HT-29 (cell line): ENCODE measurements around the gene DMXL1. TPM values are rescaled to one million over a fixed set of nuclear protein-coding genes. Genes with fewer than 3 reads are reported as not detected.
"Not testable (repeated sequence)": the region's sequence is repeated elsewhere in the genome, so short reads cannot be mapped to it uniquely, and the experiment has no call there.

Experiments used
- DNase-seq: peaks from one replicate; pipeline ENCODE4 v3.0.0-alpha.2; 2015; ENCODE audit warnings: low spot score
- total RNA-seq: library from RNA; depleted of rRNA; stranded (reverse); fragments of >200 nt; shearing (Covaris generic); gene quantifications from 2 replicates; pipeline ENCODE4 v1.2.3, GENCODE V29; 2014

DMXL1 gene
- total RNA-seq, 1 experiment from 2014 or later = 7.9 TPM

DNA sequence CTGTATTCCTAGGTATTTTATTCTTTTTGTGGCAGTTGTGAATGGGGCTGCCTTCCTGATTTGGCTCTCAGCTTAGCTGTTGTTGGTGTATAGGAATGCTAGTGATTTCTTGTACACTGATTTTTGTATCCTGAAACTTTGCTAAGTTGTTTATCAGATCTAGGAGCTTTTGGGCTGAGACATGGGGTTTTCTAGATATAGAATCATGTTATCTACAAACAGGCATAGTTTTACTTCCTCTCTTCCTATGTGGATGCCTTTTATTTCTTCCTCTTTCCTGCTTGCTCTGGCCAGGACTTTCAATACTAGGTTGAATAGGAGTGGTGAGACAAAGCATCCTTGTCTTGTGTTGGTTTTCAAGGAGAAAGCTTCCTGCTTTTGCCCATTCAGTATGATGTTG is 129.9 kb downstream of the DMXL1 start:
- no peak for DNase-seq

DNA sequence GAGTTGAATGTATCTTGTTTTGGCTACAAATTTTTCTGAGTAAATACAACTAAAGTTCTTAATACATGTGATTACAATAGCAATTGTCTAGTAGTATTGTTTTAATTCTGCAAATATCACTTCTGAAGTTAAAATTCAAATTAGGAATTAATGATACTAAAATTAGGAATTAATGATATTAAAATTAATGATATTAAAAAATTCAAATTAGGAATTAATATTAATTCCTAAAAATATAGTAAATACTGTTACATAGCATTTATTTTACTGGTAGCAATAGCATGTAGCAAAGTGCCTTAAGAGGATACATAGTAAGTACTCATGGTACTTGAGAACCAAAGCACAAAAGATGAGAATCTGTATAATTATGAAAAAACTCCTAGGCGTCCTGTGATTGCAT is 136.2 kb downstream of the DMXL1 start:
- DNase-seq = no peak

GRCh38 chr5:119212026-119212425 is 141.1 kb downstream of the DMXL1 start:
- no peak for DNase-seq

DNA sequence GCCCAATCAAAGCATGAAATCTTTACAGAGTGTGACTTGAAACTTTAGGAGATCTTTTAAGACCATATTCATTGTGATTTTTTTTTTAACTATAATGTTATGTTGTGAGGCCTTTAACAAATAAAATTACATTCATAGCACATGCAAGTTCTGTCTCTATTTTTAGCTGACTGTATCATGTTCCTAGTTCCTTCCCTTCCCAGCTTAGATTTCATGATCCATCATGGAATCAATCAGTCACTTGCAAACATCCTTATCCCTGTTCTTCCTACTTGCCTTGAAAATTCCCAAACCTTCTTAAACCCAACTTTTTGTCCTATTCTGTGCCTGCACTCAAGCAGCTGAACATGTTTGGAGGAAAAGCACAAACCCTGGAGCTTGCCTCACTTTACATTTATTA is 141.8 kb downstream of the DMXL1 start:
- no peak for DNase-seq

GRCh38 chr5:119217183-119217582 is 146.3 kb downstream of the DMXL1 start:
- DNase-seq = no peak

GRCh38 chr5:119218830-119219782 is 148.2 kb downstream of the DMXL1 start:
- peak; percentile 11 for DNase-seq

- no peak for DNase-seq
Observed at GRCh38 chr5:119220576-119221197, 149.8 kb downstream of the DMXL1 start.

DNA sequence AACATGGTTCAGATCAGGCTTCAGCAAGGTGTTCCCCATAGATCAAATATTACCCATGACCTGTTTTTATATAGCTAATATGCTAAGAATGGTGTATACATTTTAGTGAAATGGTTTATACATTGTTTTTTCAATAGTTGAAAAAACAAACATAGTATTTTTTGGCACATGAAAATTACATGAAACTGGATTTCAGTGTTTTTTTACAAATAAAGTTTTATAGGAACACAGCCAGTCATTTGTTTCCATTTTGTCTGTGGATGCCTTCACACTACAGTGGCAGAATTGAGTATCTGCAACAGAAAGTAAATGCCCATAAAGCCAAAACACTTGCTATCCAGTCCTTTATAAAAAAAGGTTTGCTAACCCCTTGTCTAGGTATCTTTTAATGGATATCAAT is 150.4 kb downstream of the DMXL1 start:
- DNase-seq = no peak

GRCh38 chr5:119229950-119230349 is 159.1 kb downstream of the DMXL1 start:
- no peak for DNase-seq

DNA sequence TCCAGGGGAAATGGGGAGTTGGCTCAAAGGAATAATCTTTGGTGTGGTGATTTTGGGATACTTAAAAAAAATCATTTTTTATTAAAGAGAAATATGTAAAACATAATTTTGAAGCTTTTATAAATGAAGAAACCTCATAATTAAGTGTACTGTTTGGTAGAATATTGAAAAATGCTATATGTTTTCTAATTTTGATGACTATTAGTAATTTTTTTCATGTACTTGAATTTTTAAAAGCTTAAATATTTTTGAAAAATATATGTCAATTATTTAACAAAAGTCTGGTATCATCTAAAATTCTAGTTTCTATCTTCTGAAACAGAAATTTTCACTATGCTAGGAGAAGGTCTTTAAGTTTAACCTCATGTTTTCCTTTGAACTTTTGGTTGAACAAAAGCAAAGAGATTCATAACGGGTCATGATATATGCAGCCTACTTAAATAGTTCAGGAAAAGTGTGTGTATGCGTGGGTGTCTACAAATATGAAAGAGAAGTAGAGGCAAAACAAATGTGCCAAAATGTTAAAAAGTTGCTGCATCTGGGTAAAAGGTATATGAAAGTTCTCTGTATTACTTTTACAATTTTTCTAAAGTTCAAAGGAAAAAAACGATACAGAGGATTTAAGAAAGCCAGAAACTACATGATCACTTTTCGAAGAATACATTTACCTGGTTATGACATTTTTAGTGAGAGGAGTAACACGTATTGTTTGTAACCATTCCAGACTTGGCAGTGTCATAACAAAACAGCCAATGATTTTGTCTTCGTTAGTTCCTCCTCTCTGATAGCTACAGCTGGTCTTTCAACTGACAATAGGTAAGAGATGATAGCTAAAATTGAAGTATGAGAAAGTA is 167.6 kb downstream of the DMXL1 start:
- DNase-seq = no peak

DNA sequence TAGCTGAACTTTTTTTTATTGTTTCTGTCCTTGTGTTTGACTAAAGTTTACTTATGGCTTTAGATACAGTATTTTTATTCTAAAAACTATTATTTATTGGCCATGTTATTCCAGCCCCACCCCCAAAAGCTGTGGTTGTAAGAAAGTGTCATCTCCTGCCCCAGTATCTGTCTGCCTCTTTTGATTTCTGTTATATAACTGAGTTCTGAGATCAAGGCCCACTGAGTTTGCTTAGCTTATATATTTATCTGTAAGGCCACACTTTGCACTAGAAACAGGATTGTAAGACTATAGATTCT is 168.2 kb downstream of the DMXL1 start:
- DNase-seq = no peak

DNA sequence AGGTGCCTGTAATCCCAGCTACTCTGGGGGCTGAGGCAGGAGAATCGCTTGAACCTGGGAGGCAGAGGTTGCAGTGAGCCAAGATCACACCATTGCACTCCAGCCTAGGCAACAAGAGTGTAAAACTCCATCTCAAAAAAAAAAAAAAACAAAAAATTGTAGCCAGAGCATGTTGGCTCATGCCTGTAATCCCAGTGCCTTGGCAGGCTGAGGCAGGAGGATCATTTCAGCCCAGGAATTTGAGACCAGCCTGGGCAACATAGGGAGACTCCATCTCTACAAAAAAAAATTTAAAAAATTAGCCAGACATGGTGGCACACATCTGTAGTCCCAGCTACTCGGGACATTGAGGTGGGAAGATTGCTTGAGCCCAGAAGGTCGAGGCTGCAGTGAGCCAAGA is 168.9 kb downstream of the DMXL1 start:
- not testable (repeated sequence) for DNase-seq

GRCh38 chr5:119243888-119244287 is 173.0 kb downstream of the DMXL1 start:
- DNase-seq = no peak

- DNase-seq = no peak
Observed at GRCh38 chr5:119250946-119251901, 180.3 kb downstream of the DMXL1 start.

DNA sequence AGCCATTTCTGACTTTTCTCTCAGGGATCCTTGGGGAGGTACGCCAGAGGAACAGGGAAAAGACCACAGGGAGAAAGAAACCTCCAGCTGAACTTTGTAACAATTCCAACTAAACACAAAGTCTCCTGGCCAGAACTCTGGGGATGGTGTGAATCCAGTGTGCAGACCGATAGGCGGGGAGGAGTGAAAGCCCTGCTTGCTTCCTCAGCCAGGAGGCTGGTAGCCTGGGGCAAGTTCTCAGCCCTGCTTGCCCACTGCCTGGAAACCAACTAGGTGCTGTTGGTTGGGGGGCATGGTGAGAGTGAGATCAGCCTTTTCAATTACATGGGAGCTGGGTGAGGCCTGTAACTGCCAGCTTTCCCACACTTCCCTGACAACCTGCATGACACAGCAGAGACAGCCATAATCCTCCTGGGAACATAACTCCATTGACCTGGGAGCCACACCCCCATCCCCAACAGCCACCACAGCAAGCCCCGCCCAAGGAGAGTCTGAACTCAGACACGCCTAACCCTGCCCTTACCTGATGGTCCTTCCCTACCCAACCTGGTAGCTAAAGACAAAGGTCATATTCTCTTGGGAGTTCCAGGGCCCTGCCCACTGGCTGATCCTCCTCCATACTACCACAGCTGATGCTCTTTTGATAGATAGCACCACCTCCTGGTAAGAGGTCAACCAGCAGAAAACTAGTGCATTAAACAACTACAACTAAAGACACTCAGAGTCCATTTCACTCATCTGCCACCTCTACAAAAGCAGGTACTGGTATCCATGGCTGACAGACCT is 184.9 kb downstream of the DMXL1 start:
- DNase-seq = peak; percentile 72

DNA sequence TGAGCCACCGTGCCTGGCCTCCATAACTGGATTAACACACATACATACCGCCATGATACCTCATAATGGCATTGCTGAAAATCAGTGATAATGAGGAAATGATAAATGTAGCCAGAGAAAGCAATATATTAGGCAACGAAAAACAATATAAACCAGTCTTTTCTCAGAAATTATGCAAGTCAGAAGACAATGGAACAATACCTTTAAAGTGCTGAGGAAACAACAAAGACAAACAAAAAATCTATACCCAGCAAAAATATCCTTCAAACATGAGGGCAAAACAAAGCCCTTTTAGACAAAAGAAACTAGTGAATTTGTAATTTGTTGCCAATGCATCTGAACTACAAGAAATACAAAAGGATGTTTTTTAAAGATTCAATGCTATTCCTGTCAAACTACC is 186.7 kb downstream of the DMXL1 start:
- no peak for DNase-seq

- no peak for DNase-seq
Observed at GRCh38 chr5:119263639-119264038, 192.8 kb downstream of the DMXL1 start.

- no peak for DNase-seq
Observed at GRCh38 chr5:119264186-119264585, 193.3 kb downstream of the DMXL1 start.

DNA sequence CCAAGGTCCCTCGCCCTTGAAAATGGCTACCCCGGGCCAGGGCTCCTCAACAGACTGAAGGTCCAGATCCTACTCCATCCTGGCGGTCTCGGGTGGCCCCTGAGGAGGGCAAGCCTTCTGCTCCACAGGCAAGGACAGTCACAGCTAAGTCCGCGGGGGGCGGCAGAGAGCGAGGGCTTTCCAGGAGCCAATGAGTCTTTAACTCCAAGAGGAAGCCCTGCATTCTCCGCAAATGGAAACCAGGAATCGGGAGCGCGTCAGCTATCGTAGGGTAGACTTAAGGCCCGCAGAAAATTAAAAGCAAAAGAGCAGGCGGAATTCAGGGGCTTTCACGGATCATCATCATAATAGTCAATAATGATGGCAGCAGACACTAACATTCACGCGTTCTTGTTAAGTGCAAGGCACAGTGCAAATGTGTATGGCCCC is 197.1 kb downstream of the DMXL1 start:
- peak; percentile 97 for DNase-seq

DNA sequence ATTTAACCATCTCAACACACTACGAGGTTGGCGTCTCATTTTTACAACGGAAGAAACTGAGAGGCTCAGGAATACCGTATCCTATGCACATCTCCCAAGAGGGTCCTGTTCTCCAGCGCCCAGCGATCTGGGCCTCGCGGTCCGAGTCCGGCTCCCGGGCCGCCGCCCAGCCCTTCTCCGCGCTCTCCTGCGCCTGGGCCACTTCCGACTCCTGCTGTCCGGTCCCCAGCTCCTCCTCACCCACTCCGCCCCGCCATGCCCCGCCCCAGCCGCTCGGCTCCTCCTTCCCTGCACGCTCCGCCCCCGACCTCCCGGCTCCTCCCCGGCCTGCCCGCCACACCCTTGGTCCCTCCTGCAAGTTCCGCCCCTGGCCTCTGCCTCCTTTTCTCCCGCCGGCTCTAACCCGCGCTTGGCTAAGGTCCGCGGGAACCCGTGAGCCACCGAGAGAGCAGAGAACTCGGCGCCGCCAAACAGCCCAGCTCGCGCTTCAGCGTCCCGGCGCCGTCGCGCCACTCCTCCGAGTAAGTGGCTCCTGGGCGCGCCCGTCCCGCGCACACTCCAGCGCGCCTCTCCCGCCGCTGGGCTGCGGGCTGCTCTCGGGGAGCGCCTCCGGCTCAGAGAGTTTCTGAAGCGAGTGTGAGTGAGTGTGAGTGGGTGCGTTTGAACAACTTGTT is 197.6 kb downstream of the DMXL1 start:
- DNase-seq = peak; percentile 94
